Left ventricle myocardium inferior (tissue), 1 donor: ENCODE results near the gene PSMA1. TPM values are rescaled to one million over a fixed set of nuclear protein-coding genes. Genes with fewer than 3 reads are reported as not detected.
"Not testable (repeated sequence)": the region's sequence is repeated elsewhere in the genome, so short reads cannot be mapped to it uniquely, and the experiment has no call there.

Experiments
- DNase-seq: peaks from one replicate; pipeline ENCODE4 v3.0.0-alpha.2; 2020
- H3K27ac ChIP-seq: fragments of 200-600 bp; replicated peaks from 2 replicates; pipeline ENCODE4 v1.8.0; 2021
- H3K27me3 ChIP-seq: fragments of 200-600 bp; 2 replicates; pipeline ENCODE4 v1.8.0; 2021; ENCODE audit warnings: low read depth
- H3K36me3 ChIP-seq: fragments of 200-600 bp; 2 replicates; pipeline ENCODE4 v1.8.0; 2021
- H3K4me1 ChIP-seq: fragments of 200-600 bp; 2 replicates; pipeline ENCODE4 v1.8.0; 2021
- H3K4me3 ChIP-seq: fragments of 200-600 bp; 2 replicates; pipeline ENCODE4 v1.8.0; 2021; ENCODE audit warnings: mild to moderate bottlenecking, moderate library complexity
- H3K9me3 ChIP-seq: fragments of 200-600 bp; replicated peaks from 2 replicates; pipeline ENCODE4 v1.8.0; 2021
- intact Hi-C: fragments of 100-400 bp; cut with micrococcal nuclease; formaldehyde crosslinking; loops from one replicate; pipeline ENCODE4 v1.11.0; 2022
- total RNA-seq: library from RNA; stranded (reverse); fragmentation: NEBNext Ultra II Directional; extraction: Animal tissue kit (Norgen Biotek cat#: 25700); gene quantifications from one replicate; pipeline ENCODE4 v1.2.1, GENCODE V29; 2021
- TF ChIP-seq, protein P1 (sequence below): fragments of 200-600 bp; IDR thresholded peaks from 2 replicates; pipeline ENCODE4 v1.8.0; 2021; ENCODE audit warnings: antibody characterized with exemption, mild to moderate bottlenecking, borderline replicate concordance
- donor health status: DM: no; HTN: yes; CAD: no; lungs with severe emphysema.

The PSMA1 gene
- total RNA-seq, 1 donor from 2014 or later = 128 TPM

DNA sequence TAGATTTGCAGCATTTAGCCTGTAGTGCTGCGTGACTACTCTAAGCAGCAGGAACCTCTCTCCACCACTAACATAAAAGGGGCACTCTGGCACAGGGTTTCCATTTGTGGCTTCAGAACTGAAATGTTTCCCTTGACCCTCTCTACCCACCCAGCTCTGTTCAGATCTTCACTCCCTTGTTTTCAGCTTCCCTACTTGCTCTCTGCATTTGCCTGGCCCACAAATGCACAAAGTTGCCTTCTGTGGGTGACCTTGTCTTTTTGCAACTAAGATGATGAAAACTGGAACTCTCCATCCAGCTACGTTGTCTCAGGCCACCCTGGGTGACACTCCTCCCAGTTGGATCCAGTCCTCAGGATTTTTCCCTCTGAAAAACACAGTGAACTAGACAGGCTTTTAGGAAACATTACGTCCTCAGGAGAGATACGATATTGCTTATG is 19.8 kb upstream of the PSMA1 start:
- TF ChIP-seq, protein P1, sequence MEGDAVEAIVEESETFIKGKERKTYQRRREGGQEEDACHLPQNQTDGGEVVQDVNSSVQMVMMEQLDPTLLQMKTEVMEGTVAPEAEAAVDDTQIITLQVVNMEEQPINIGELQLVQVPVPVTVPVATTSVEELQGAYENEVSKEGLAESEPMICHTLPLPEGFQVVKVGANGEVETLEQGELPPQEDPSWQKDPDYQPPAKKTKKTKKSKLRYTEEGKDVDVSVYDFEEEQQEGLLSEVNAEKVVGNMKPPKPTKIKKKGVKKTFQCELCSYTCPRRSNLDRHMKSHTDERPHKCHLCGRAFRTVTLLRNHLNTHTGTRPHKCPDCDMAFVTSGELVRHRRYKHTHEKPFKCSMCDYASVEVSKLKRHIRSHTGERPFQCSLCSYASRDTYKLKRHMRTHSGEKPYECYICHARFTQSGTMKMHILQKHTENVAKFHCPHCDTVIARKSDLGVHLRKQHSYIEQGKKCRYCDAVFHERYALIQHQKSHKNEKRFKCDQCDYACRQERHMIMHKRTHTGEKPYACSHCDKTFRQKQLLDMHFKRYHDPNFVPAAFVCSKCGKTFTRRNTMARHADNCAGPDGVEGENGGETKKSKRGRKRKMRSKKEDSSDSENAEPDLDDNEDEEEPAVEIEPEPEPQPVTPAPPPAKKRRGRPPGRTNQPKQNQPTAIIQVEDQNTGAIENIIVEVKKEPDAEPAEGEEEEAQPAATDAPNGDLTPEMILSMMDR = no peak
- Histone ChIP-seq H3K27ac (peak overlapping the region; percentile 76), H3K4me3 (no peak overlapping the region), H3K4me1 (peaks cover 52% of the 10 kb centered on the region), H3K36me3 (no peaks in the 10 kb centered on the region), H3K27me3 (no peaks in the 10 kb centered on the region), H3K9me3 (no peaks in the 10 kb centered on the region)
- intact Hi-C loops = loop anchor here (5.0 kb wide), 2 partner anchors 102 to 362 kb away; partner anchors contain the start of gene PDE3B
- no peak for DNase-seq

GRCh38 chr11:14538926-14539554 is 18.9 kb upstream of the PSMA1 start:
- H3K27ac ChIP-seq = peak overlapping the region; percentile 76
- no peak for DNase-seq
- H3K27me3 ChIP-seq = no peaks in the 10 kb centered on the region
- H3K9me3 ChIP-seq = no peaks in the 10 kb centered on the region
- no peak overlapping the region for H3K4me3 ChIP-seq
- H3K4me1 ChIP-seq = peaks cover 52% of the 10 kb centered on the region
- intact Hi-C loops = no loop called here
- H3K36me3 ChIP-seq = no peaks in the 10 kb centered on the region
- TF ChIP-seq, protein P1 = no peak

DNA sequence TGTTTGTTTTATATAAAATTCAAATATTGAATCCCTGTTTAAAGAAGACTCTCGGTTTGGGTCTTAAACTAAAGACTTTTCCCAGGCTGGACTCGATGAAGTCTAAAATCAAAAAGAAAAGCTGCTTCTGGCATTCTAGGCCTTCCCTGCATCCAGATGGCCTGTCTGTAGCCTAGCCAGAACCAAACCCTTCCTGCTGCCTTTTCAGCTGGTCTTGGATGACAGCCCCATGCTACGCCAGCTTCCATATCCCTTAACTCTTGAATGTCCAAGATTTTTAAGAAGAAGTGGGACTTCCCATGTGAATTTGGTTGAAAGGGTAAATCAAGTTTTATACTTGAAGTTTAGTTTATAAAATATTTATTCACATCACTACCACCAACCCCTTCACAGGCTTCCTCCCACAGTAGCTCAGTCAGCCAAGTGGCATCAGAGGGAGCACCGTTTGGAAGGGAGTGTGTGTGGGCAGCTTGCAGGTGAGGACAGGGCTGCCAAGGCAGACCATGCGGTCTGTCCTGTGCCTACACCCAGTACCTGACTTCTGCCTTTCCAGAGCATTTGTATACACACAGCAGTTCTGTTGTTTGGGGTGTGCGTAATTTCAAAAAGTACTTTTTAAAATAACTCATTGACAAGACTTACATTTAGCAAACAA is 18.2 kb upstream of the PSMA1 start:
- no peaks in the 10 kb centered on the region for H3K27me3 ChIP-seq
- peak overlapping the region; percentile 76 for H3K27ac ChIP-seq
- TF ChIP-seq, protein P1 = no peak
- peaks cover 52% of the 10 kb centered on the region for H3K4me1 ChIP-seq
- DNase-seq = peak; percentile 38
- no peaks in the 10 kb centered on the region for H3K36me3 ChIP-seq
- no peak overlapping the region for H3K4me3 ChIP-seq
- H3K9me3 ChIP-seq = no peaks in the 10 kb centered on the region
- intact Hi-C loops = no loop called here

GRCh38 chr11:14537134-14537599 is 17.0 kb upstream of the PSMA1 start:
- no peak overlapping the region for H3K4me3 ChIP-seq
- H3K27ac ChIP-seq = peak overlapping the region; percentile 76
- H3K4me1 ChIP-seq = peaks cover 50% of the 10 kb centered on the region
- no peak for DNase-seq
- no peaks in the 10 kb centered on the region for H3K9me3 ChIP-seq
- intact Hi-C loops = no loop called here
- TF ChIP-seq, protein P1 = peak; percentile 86
- no peaks in the 10 kb centered on the region for H3K36me3 ChIP-seq
- H3K27me3 ChIP-seq = no peaks in the 10 kb centered on the region

DNA sequence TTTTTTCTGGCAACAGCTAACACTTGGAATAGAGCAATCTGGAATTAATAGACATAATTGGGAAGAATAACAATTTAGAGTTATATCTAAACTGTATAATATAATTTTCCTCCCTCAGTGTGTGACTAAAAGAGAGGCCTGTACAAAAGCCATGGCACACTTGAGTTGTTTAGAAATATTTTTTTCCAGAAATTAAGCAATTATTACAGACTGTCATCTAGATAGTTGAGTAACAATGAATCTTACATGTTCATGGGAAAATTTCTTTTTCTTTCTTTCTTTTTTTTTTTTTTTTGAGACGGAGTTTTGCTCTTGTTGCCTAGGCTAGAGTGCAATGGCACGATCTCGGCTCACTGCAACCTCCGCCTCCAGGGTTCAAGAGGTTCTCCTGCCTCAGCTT is 15.0 kb upstream of the PSMA1 start:
- H3K27me3 ChIP-seq, H3K27ac ChIP-seq, H3K9me3 ChIP-seq, DNase-seq, H3K4me3 ChIP-seq, intact Hi-C loops, H3K36me3 ChIP-seq: not testable (repeated sequence)
- peaks cover 31% of the 10 kb centered on the region for H3K4me1 ChIP-seq

DNA sequence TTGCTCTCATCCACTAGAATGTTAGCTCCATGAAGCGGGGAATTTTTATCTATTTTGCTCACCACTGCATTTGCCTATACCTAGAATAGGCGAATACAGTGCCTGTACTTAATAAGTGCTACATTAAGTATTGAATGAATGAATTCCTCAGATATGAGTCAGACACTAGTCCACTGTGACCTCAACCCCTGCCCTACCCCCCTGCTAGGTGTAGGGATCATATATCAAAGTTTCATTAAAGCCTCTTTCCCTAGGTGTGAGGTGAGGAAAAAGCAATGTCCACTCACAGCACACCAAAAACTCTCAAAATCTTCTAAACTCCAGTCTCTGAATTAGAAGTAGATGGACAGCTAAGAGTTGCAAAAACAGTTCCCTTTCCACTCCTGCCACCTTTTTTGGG is 9.8 kb upstream of the PSMA1 start:
- no peak for DNase-seq
- H3K27me3 ChIP-seq = no peaks in the 10 kb centered on the region
- H3K36me3 ChIP-seq = no peaks in the 10 kb centered on the region
- H3K27ac ChIP-seq = no peak overlapping the region
- no peak overlapping the region for H3K4me3 ChIP-seq
- TF ChIP-seq, protein P1 = no peak
- no peaks in the 10 kb centered on the region for H3K9me3 ChIP-seq
- intact Hi-C loops = no loop called here
- H3K4me1 ChIP-seq = no peaks in the 10 kb centered on the region
